Measurements from ENCODE around the gene USP11.

DNA sequence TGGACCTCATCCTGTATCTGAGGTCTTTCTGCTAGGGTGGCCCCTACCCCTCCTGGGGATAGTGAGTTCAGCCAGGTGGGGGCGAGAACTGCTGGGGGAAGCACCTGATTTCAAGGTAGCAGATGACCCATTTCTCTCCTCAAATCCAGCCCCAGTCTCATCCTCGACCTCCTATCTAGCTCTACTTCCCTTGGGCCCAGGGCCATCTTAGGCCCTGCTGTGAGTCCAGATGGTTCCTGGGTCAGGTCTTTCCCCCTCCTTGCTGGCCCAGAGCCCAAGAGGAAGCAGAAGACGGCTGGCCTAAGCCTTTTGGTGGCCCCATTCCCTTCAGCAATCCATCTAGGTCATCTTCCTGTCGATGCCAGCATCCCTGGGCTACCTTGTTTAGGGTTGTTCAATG lies 11.1 kb upstream of the USP11 start:
- TF ChIP-seq CTCF (IDR thresholded peaks at IDR 0.05) (no peak), POLR2A (IDR thresholded peaks at IDR 0.05) (no peak)

All from testis (tissue), 2 donors.